NCI-H345 (cell line): Measurements from ENCODE around the gene ZNF341.
"Not testable (repeated sequence)": the region's sequence is repeated elsewhere in the genome, so short reads cannot be mapped to it uniquely, and the experiment has no call there.

Source experiments
- DNase-seq: peaks from one replicate; lab custom pipeline; 2025; lab: John Stamatoyannopoulos, UW

ZNF341 gene

GRCh38 chr20:33731693-33732165 lies at the start of gene ZNF341:
Gene ZNF341 (plus strand): TSS chr20:33731996. CDS start chr20:33732022, 26 bp downstream.
- DNase-seq: peak; percentile 98

GRCh38 chr20:33684533-33685327 lies 47.1 kb upstream of the ZNF341 start:
- peak; percentile 83 for DNase-seq

- peak; percentile 66 for DNase-seq
Observed at GRCh38 chr20:33685328-33686099, 46.3 kb upstream of the ZNF341 start.

GRCh38 chr20:33686100-33686983 lies 45.5 kb upstream of the ZNF341 start, which contains the start of gene E2F1:
Gene E2F1 (minus strand): TSS chr20:33686385. CDS start chr20:33686264, 121 bp downstream.
- DNase-seq: peak; percentile 99

GRCh38 chr20:33686984-33687366 lies 44.8 kb upstream of the ZNF341 start:
- DNase-seq: no peak

- DNase-seq: no peak
Observed at GRCh38 chr20:33687370-33687915, 44.4 kb upstream of the ZNF341 start.

- no peak for DNase-seq
Observed at GRCh38 chr20:33687993-33688937, 43.5 kb upstream of the ZNF341 start.

GRCh38 chr20:33688938-33689424 lies 42.8 kb upstream of the ZNF341 start:
- no peak for DNase-seq

- no peak for DNase-seq
Observed at GRCh38 chr20:33689493-33689892, 42.3 kb upstream of the ZNF341 start.

- DNase-seq: no peak
Observed at GRCh38 chr20:33689973-33690372, 41.8 kb upstream of the ZNF341 start.

GRCh38 chr20:33693289-33693688 lies 38.5 kb upstream of the ZNF341 start:
- no peak for DNase-seq

GRCh38 chr20:33693741-33694638 lies 37.8 kb upstream of the ZNF341 start:
- DNase-seq: peak; percentile 83

- DNase-seq: peak; percentile 1
Observed at GRCh38 chr20:33694639-33695012, 37.2 kb upstream of the ZNF341 start.

- no peak for DNase-seq
Observed at GRCh38 chr20:33696448-33696847, 35.3 kb upstream of the ZNF341 start.

- no peak for DNase-seq
Observed at GRCh38 chr20:33697129-33697528, 34.7 kb upstream of the ZNF341 start.

GRCh38 chr20:33698966-33699365 lies 32.8 kb upstream of the ZNF341 start:
- not testable (repeated sequence) for DNase-seq

- not testable (repeated sequence) for DNase-seq
Observed at GRCh38 chr20:33700696-33701441, 30.9 kb upstream of the ZNF341 start.

GRCh38 chr20:33701629-33702450 lies 30.0 kb upstream of the ZNF341 start:
- no peak for DNase-seq
